HL-60 (cell line): Measurements from ENCODE around the gene IGF2R.
"Not testable (repeated sequence)": the region's sequence is repeated elsewhere in the genome, so short reads cannot be mapped to it uniquely, and the experiment has no call there.

Experiments used
- DNase-seq, 2 experiments: peaks; one replicate each; pipeline ENCODE4 v3.0.0-alpha.2; 2010 to 2020; ENCODE audit warnings: low read depth in 1 of 2, low spot score in 1 of 2
- H3K27ac ChIP-seq: fragments of 250-450 bp; sonication (Bioruptor Pico); replicated peaks from 2 replicates; pipeline ENCODE4 v1.5.1; 2020; ENCODE audit warnings: mild to moderate bottlenecking, moderate library complexity
- H3K27me3 ChIP-seq: fragments of 250-450 bp; sonication (Bioruptor Pico); 2 replicates; pipeline ENCODE4 v1.5.1; 2021; ENCODE audit warnings: mild to moderate bottlenecking, moderate library complexity; ENCODE audit not compliant: insufficient read depth, poor library complexity, severe bottlenecking
- H3K4me3 ChIP-seq: replicated peaks from 2 replicates; pipeline ENCODE4 v1.5.1; 2011; ENCODE audit warnings: mild to moderate bottlenecking, control low read depth, low read length; ENCODE audit not compliant: insufficient read depth
- CTCF ChIP-seq: IDR thresholded peaks from one replicate; pipeline ENCODE4 v1.5.1; 2011; ENCODE audit warnings: low read length, control low read depth, inconsistent platforms; ENCODE audit not compliant: insufficient read depth
- GABPA ChIP-seq: IDR thresholded peaks from 2 replicates; pipeline ENCODE4 v1.6.1; 2012; ENCODE audit warnings: low read depth
- POLR2AphosphoS5 ChIP-seq: IDR thresholded peaks from 2 replicates; pipeline ENCODE4 v1.6.1; 2012; ENCODE audit warnings: low read depth
- REST ChIP-seq: IDR thresholded peaks from 2 replicates; pipeline ENCODE4 v1.6.1; 2012; ENCODE audit warnings: low read depth; ENCODE audit not compliant: insufficient replicate concordance
- SPI1 ChIP-seq: IDR thresholded peaks from 2 replicates; pipeline ENCODE4 v1.6.1; 2012; ENCODE audit warnings: low read depth, mild to moderate bottlenecking, borderline replicate concordance

Gene IGF2R

DNA sequence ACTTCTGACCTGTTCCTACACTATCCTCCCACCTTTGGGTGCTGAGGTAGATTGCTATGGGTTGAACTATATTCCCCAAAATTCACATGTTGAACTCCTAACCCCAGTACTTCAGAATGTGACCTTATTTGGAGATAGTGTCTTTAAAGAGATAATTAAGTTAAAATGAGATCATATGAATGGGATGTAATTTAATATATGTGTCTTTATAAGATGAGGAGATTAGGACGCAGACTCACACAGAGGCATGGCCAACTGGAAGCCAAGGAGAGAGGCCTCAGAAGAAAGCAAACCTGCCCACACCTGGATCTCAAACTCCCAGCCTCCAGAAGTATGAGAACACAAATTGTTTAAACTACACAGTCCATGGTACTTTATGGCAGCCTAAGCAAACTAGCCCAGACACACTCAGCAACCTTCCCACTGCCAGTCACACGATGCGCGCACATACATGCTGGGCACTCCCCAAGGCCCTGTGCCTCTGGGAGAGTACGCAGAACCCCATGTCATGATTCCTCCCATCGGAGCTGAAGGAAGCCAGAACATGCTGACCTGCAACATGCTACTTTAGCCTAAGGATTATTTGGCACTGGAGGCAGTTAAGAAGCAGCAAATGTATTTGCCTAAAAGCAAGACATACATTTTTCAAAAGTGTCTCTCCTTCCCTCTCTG lies 143.9 kb downstream of the IGF2R start:
- no peak overlapping the region for H3K27ac ChIP-seq
- no peak overlapping the region for H3K4me3 ChIP-seq
- no peak for DNase-seq
- no peak for TF ChIP-seq GABPA
- no peak for TF ChIP-seq POLR2AphosphoS5
- no peak for TF ChIP-seq SPI1
- TF ChIP-seq CTCF = no peak
- no peak for TF ChIP-seq REST
- H3K27me3 ChIP-seq = no peaks in the 10 kb centered on the region

GRCh38 chr6:160114536-160114935 lies 145.7 kb downstream of the IGF2R start:
- H3K27ac ChIP-seq, H3K27me3 ChIP-seq, H3K4me3 ChIP-seq, DNase-seq: not testable (repeated sequence)

DNA sequence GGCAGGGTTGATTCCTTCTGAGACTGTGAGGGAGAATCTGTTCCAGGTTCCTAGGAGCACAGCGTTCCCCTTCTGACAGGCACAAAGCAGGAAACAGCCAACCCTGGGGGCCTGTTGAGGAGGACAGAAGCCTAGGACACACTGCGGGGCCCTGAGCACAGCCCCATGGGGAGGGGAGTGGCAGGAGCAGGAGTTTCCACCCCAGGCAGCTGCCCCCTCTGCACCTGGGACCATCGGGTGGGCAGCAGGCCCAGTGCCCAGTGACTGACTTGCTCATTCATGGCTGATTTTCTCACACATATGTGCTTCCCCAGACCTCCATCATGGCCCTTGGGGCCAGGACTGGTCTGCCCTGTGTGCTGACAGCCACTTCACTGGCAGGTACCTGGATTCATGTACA lies 146.5 kb downstream of the IGF2R start:
- DNase-seq = no peak
- Histone ChIP-seq H3K27me3 (no peaks in the 10 kb centered on the region), H3K27ac (no peak overlapping the region), H3K4me3 (no peak overlapping the region)
- TF ChIP-seq CTCF (no peak), POLR2AphosphoS5 (no peak), GABPA (no peak)

GRCh38 chr6:160116411-160116810 lies 147.5 kb downstream of the IGF2R start:
- Histone ChIP-seq H3K27me3 (no peaks in the 10 kb centered on the region), H3K4me3 (no peak overlapping the region), H3K27ac (no peak overlapping the region)
- no peak for DNase-seq
- no peak for TF ChIP-seq SPI1
- TF ChIP-seq REST = no peak
- no peak for TF ChIP-seq POLR2AphosphoS5
- TF ChIP-seq CTCF = no peak
- TF ChIP-seq GABPA = no peak
